GM18519 (cell line): ENCODE measurements around the gene MSMB.

Experiments
- ATAC-seq: cut with Tn5 transposase; IDR thresholded peaks from one replicate; pipeline ENCODE4 v1.9.1; 2021; ENCODE audit warnings: mild to moderate bottlenecking, moderate library complexity; ENCODE audit not compliant: unreplicated experiment, low FRiP score

MSMB gene

DNA sequence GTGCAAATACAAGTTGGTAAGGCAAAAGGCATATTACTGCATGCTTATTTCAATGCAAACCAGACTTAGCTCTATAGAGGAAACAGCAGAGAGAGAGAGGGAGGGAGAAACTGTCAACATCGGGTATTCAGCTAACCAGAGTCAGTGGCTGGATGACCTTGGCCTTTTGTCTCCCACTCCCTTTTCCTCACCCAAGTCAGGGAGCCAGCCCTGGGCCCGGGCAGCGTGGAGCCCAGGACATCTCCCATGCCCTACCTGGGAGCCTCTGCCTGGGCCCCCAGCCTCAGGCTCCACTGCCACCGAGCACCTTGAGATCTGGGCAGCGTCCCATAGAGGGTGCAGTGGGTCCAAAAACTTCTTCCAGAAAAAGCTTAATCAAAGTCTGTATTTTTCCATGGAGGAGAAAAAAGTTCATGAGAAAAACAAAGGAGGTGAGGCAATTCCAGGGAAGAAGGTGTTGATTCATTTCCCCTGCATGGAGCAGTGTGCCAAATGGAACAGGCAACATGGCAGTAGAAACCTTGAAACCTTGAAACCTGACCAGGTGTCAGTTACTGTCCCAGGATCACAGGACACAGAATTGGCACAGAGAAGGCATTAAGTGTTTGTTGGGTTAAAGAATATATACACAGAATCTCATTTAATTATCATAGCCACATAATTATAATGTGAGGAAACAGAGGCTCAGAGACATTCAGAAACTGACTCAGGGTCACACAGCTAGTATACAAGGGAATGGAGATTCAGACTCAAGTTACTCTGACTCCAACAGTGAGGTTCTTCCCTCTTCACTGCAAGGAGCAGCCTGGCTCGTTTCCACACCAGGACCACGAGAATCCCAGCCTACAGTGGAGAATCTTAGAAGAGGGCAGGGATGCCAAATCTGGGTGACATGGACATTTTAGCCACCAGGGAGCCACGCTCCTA, 9.9 kb downstream of the MSMB start:
- no peak for ATAC-seq

DNA sequence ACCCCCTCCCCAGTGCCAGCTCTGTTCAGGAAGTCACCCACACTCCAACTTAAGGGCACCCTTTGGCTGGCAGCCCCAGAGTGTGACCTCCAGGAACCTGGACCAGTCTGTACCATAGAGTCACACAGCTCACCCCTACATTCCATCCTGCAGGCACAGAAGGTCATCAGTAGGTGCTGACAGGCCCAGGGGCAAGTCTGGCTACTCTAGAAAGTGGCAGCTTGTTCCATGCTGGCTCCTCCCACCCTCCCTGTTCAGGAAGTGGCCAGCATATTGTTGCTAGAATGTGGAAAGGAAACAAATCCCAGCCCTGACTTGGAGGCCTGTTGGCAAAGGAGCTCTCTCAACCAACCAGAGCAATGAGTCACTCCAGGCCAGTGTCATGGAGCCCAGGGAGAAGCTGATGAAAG, 12.5 kb downstream of the MSMB start:
- ATAC-seq: no peak

DNA sequence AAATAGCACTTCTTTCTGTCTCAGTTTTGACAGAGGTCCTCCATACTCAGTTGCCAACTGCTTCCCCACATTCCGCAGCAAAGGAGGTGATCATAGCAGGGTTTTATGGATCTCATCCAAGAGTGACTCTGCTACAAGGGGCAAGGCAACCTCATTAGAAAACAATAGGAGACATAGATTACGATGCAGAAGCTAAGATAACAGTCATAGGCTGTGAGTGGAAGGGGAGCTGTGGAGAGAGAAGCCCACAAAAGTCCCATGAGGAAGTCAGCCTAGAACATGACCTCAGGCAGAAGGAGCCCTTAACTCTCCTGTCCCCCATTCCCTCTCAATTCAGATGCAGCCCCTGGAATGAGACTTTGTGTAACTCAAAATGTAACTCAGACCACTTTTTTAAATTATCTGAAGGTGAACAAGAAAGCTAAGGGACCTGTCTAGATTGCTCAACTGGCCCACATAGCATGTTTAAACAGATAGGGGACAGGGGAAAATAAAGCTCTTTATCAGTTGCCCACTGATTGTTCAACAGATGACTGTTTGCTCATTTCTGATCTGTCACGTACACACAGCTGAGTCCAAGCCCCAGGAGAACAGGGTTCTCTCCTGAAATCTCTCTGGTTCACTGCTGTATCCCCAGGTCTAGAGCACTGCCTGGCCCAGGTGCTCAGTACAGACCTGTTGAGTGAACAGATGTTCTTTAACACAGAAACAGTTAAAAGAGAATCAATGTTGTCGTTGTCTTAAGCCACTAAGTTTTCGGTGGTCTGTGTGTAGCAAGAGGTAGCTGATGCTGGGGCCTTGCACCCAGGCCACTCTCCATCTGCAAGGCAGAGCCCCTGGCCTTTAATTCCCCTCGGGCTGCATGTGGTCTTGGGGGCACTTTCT, 14.2 kb downstream of the MSMB start:
- ATAC-seq: no peak

- peak; percentile 91 for ATAC-seq
These were observed 15.8 kb downstream of the MSMB start, which contains the start of gene NCOA4 for GRCh38 chr10:46030091-46030937. TSS of gene NCOA4 (minus strand) at chr10:46030623. CDS start at chr10:46016680, 13,943 bp downstream.

- no peak for ATAC-seq
These were observed 16.5 kb downstream of the MSMB start for GRCh38 chr10:46029461-46030030.

- peak; percentile 44 for ATAC-seq
These were observed 17.2 kb downstream of the MSMB start for GRCh38 chr10:46028584-46029460.

GRCh38 chr10:46026106-46026505, 20.0 kb downstream of the MSMB start:
- ATAC-seq: no peak

GRCh38 chr10:46025406-46025805, 20.7 kb downstream of the MSMB start:
- ATAC-seq: no peak

DNA sequence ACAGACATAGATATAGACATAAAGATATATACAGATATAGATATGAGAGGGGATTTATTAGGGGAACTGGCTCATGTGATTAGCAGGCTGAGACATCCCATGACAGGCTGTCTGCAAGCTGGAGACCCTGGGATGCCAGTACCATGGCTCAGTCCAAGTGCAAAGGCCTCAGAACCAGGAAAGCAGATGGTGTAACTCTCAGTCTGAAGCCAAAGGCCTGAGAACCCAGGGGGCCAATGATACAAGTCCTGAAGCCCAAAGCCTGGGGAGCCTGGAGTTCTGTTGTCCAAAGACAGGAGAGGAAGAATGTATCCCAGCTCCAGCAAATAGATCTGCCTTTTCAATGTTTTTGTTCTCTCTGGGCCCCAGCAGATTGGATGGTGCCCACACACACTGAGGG, 21.1 kb downstream of the MSMB start:
- no peak for ATAC-seq

GRCh38 chr10:46022978-46023702, 22.9 kb downstream of the MSMB start:
- ATAC-seq: peak; percentile 75

- ATAC-seq: no peak
These were observed 25.8 kb downstream of the MSMB start for GRCh38 chr10:46020344-46020657.

- ATAC-seq: no peak
These were observed 26.3 kb downstream of the MSMB start for GRCh38 chr10:46019569-46020343.

- no peak for ATAC-seq
These were observed 26.9 kb downstream of the MSMB start for GRCh38 chr10:46019177-46019528.

GRCh38 chr10:46018453-46019176, 27.5 kb downstream of the MSMB start:
- no peak for ATAC-seq

DNA sequence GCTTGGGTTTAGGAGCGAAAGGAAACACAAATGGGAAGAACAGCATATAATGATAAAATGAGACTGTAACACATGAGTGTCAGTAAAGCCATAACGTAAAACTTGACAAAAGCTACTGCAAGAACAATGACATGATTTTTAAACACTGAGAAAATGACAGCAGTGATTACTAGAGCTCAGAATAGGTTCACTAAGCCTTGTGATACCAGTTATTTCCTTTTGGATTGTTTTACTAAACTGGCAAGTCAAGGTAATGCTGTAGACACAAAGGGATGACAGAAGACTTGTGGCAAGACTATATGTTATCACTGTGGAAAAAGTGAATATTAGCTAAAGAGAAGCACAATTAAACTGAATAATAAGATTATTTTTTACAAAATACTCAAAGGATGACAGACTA, 28.3 kb downstream of the MSMB start:
- no peak for ATAC-seq

DNA sequence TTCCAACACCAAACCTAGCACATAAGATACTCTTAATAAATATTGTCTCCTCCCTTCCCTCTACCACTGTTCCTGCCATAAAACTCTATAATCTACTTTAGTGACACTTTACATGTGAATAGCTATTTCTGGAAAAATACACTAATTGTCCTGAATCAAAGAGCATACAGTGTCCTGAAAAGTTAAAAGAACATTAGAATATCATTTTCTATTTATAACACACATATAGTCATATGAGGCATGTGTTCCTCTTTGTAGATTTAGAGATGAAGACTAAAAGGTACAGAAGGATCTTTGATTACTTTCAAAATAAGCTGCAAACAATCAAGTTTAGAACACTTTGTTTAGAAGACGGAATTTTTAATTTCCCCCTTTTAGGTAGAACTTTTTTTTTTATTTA, 29.3 kb downstream of the MSMB start:
- no peak for ATAC-seq

GRCh38 chr10:46016190-46016589, 29.9 kb downstream of the MSMB start:
- ATAC-seq: no peak
